Activated CD8-positive, alpha-beta memory T cell treated with anti-CD3 and anti-CD28 coated beads, Interleukin-2, amount 50 U/mL, for 1 hour (primary cell): Measurements from ENCODE around the gene MYLIP.

Experiments used
- DNase-seq: peaks from one replicate; pipeline ENCODE4 v3.0.0-alpha.2; 2020; ENCODE audit errors: extremely low read depth

Gene MYLIP

GRCh38 chr6:16128759-16129622, at the start of gene MYLIP:
MYLIP (plus strand) TSS chr6:16129086; CDS start chr6:16129323, 237 bp downstream.
- peak; percentile 98 for DNase-seq

GRCh38 chr6:16079354-16079753, 49.5 kb upstream of the MYLIP start:
- no peak for DNase-seq

- no peak for DNase-seq
Measured at GRCh38 chr6:16080204-16080603, 48.7 kb upstream of the MYLIP start.

- no peak for DNase-seq
Measured at GRCh38 chr6:16081326-16081725, 47.6 kb upstream of the MYLIP start.

- DNase-seq: no peak
Measured at GRCh38 chr6:16082361-16082760, 46.5 kb upstream of the MYLIP start.

- DNase-seq: no peak
Measured at GRCh38 chr6:16086965-16087364, 41.9 kb upstream of the MYLIP start.

- no peak for DNase-seq
Measured at GRCh38 chr6:16087386-16087785, 41.5 kb upstream of the MYLIP start.

GRCh38 chr6:16088409-16088808, 40.5 kb upstream of the MYLIP start:
- no peak for DNase-seq

GRCh38 chr6:16089232-16090062, 39.4 kb upstream of the MYLIP start:
- DNase-seq: no peak

- DNase-seq: no peak
Measured at GRCh38 chr6:16090452-16090851, 38.4 kb upstream of the MYLIP start.

- DNase-seq: no peak
Measured at GRCh38 chr6:16090920-16091319, 38.0 kb upstream of the MYLIP start.

GRCh38 chr6:16092140-16092539, 36.7 kb upstream of the MYLIP start:
- DNase-seq: no peak

GRCh38 chr6:16092990-16093389, 35.9 kb upstream of the MYLIP start:
- no peak for DNase-seq

- DNase-seq: no peak
Measured at GRCh38 chr6:16095180-16095579, 33.7 kb upstream of the MYLIP start.

GRCh38 chr6:16097382-16098171, 31.3 kb upstream of the MYLIP start:
- DNase-seq: no peak

- no peak for DNase-seq
Measured at GRCh38 chr6:16098211-16098610, 30.7 kb upstream of the MYLIP start.

- DNase-seq: no peak
Measured at GRCh38 chr6:16102208-16102607, 26.7 kb upstream of the MYLIP start.

- DNase-seq: no peak
Measured at GRCh38 chr6:16103722-16104121, 25.2 kb upstream of the MYLIP start.

- no peak for DNase-seq
Measured at GRCh38 chr6:16104624-16105433, 24.1 kb upstream of the MYLIP start.

GRCh38 chr6:16105854-16106253, 23.0 kb upstream of the MYLIP start:
- no peak for DNase-seq
